Measurements from ENCODE around the gene GNG12.

Gene GNG12

GRCh38 chr1:67677408-67677807 lies 155.9 kb downstream of the GNG12 start:
- no peak overlapping the region for H3K4me3 ChIP-seq (ENCODE audit: low read depth, low read length)
- no peak for TF ChIP-seq CTCF (IDR thresholded peaks at IDR 0.05; ENCODE audit: low read depth, low read length)

GRCh38 chr1:67676946-67677345 lies 156.3 kb downstream of the GNG12 start:
- H3K4me3 ChIP-seq (ENCODE audit: low read depth, low read length), result no peak overlapping the region
- TF ChIP-seq CTCF (IDR thresholded peaks at IDR 0.05; ENCODE audit: low read depth, low read length), result no peak

GRCh38 chr1:67676287-67676686 lies 157.0 kb downstream of the GNG12 start:
- no peak for TF ChIP-seq CTCF (IDR thresholded peaks at IDR 0.05; ENCODE audit: low read depth, low read length)
- H3K4me3 ChIP-seq (ENCODE audit: low read depth, low read length), result no peak overlapping the region

GRCh38 chr1:67675800-67676199 lies 157.5 kb downstream of the GNG12 start:
- H3K4me3 ChIP-seq (ENCODE audit: low read depth, low read length), result no peak overlapping the region
- TF ChIP-seq CTCF (IDR thresholded peaks at IDR 0.05; ENCODE audit: low read depth, low read length), result no peak

GRCh38 chr1:67674260-67675011 lies 158.8 kb downstream of the GNG12 start:
- H3K4me3 ChIP-seq (ENCODE audit: low read depth, low read length), result no peak overlapping the region
- no peak for TF ChIP-seq CTCF (IDR thresholded peaks at IDR 0.05; ENCODE audit: low read depth, low read length)

GRCh38 chr1:67673468-67674201 lies 159.6 kb downstream of the GNG12 start:
- H3K4me3 ChIP-seq (ENCODE audit: low read depth, low read length), result no peak overlapping the region
- no peak for TF ChIP-seq CTCF (IDR thresholded peaks at IDR 0.05; ENCODE audit: low read depth, low read length)

- no peak overlapping the region for H3K4me3 ChIP-seq (ENCODE audit: low read depth, low read length)
- TF ChIP-seq CTCF (IDR thresholded peaks at IDR 0.05; ENCODE audit: low read depth, low read length), result no peak
Observed at GRCh38 chr1:67672260-67672803, 160.9 kb downstream of the GNG12 start.
